GM21576 (cell line): ENCODE measurements around the gene PVR.
"Not testable (repeated sequence)": the region's sequence is repeated elsewhere in the genome, so short reads cannot be mapped to it uniquely, and the experiment has no call there.

ENCODE experiments used
- ATAC-seq: cut with Tn5 transposase; IDR thresholded peaks from one replicate; pipeline ENCODE4 v1.9.1; 2021; ENCODE audit warnings: mild to moderate bottlenecking, moderate library complexity; ENCODE audit not compliant: unreplicated experiment

Gene PVR, protein sequence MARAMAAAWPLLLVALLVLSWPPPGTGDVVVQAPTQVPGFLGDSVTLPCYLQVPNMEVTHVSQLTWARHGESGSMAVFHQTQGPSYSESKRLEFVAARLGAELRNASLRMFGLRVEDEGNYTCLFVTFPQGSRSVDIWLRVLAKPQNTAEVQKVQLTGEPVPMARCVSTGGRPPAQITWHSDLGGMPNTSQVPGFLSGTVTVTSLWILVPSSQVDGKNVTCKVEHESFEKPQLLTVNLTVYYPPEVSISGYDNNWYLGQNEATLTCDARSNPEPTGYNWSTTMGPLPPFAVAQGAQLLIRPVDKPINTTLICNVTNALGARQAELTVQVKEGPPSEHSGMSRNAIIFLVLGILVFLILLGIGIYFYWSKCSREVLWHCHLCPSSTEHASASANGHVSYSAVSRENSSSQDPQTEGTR

DNA sequence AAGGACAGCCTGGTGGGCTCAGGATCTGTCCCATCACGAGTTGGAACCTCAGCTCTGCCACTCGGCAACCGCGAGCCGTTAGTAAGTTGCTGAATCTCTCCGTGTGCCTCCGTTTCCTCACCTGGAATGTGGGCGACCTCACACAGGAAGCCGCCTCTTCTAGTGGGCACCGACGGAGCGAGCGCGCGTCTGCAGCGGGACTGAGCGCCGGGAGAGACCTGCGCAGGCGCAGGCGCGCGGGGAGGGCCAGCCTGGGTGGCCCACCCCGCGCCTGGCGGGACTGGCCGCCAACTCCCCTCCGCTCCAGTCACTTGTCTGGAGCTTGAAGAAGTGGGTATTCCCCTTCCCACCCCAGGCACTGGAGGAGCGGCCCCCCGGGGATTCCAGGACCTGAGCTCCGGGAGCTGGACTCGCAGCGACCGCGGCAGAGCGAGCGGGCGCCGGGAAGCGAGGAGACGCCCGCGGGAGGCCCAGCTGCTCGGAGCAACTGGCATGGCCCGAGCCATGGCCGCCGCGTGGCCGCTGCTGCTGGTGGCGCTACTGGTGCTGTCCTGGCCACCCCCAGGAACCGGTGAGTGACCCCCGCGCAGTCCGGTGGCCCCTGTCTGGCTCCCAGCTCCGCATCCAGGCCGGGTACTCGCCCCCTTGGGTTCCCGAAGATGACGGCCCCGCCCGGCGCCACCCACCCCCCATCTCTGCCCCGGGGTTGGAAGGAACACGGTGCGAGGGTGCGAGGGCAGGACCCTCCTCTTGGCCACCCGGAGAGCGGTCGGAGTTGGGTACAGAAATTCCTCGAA, at the start of gene PVR:
Gene PVR, plus strand, starts transcription at position 306 of the 797 bp plus-strand sequence. Its CDS starts 187 bp downstream, at position 493.
- no peak for ATAC-seq

DNA sequence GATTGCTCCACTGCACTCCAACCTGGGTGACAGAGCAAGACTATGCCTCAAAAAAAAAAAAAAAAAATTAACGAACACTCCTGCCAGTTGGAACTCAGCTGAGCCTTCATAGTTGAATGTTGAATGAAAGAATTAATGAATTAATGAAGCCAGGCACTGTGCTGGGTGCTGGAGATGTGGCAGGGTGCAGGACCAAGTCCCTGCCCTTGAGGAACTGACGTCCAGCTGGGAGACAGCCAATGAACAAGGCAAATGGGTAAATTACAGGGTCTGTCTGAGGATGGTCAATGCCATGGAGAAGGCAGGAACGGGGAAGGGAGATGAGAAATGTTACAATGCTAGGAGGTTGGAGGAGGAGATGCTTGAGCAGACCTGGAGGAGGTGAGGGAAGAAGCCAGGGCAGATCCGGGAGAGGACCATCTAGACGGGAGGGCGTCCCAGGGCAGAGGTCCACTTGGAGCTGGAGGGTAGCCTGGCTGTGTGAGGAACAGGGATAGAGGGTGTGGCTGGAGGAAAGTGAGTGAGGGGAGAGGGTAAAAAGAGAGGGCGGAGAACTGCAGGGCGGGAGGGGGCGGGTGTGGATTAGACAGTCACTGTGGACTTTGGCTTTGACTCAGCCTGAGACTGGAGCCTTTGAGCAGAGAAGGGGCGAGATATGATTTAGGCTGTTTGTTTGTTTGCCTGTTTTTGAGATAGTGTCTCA, 47.1 kb upstream of the PVR start:
- ATAC-seq, result no peak

DNA sequence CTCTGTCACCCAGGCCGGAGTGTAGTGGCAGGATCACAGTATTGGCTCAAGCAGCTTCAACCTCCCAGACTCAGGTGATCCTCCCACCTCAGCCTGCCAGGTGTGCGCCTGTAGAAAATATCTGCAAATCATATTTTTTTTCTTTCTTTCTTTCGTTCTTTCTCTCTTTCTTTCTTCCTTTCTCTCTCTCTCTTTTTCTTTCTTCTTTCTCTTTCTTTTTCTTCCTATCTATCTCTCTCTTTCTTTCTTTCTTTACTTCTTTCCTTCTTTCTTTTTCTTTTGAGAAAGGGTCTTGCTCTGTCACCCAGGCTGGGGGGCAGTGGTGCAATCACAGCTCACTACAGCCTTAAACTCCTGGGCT, 46.6 kb upstream of the PVR start:
- no peak for ATAC-seq

DNA sequence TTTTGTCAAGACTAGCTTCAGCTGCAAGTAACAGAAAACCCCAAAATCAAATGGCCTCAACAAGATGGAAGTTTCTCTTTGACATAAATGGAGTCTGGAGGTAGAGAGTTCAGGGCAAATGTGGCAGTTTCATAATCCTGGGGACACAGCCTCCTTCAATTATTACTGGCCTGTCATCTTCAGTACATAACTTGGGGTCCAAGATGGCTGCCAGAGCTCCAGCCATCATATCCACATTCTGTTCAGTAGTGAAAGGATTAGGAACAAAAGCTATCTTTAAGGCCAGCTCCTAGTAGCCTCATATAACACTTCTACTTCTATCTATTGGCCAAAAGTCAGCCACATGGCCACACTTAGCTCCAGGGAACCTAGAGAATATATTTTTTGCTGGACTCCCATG, 45.4 kb upstream of the PVR start:
- no peak for ATAC-seq

DNA sequence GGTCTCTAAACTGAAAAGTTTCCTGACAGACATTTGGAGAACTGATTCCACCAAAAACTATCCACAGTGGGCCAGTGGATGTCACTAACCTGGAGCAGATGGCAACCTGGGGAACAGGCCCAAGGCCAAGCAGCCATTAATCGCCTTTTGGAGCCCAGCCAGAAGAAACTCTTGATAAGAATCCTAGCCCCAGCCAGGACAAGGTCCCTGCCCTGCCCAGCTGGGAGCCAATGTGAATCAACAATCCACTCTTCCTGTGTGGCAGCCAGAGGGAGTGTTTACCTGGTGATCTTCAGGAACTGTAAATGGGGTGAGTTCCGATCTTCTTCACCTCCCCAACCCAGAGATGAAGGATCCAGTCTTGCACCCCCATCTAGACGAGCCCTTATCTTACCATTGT, 44.8 kb upstream of the PVR start:
- no peak for ATAC-seq

DNA sequence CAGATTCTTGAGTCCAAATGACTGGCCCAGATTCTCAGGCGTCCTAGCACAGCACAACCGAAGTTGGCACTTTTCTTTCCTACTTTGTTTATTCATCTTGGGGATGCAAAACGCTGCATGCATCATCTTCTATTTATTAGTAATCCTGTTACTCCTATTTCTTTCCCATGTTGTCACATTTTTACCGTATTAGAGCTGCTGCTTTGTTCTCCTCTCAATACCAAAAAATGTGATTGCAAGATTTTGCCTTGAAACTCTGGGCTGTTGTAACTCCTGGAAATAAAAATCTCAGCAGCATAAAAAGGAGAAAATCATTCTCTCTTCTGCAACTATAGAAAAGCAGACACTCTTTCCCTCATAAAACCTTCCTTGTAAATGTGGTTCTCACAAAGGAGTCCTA, 43.2 kb upstream of the PVR start:
- ATAC-seq, result no peak

DNA sequence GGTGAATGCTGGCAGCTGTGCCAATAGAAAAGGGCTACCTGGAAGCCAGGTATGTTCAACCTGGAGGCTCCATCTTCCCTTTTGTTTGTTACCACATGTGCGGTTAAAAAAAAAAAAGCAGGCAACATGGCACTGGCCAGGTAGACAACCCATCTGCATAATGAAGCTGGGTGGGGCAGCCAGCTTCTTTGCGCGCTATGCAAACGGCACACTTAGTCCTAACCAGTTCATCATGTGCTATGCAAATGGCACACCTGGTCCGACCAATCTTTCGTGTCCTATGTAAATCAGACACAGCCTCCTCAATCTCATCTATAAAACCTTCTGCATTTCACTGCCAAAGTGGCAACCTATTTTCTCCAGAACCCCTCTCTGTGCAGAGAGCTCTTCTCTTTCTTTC, 41.6 kb upstream of the PVR start:
- ATAC-seq, result no peak

DNA sequence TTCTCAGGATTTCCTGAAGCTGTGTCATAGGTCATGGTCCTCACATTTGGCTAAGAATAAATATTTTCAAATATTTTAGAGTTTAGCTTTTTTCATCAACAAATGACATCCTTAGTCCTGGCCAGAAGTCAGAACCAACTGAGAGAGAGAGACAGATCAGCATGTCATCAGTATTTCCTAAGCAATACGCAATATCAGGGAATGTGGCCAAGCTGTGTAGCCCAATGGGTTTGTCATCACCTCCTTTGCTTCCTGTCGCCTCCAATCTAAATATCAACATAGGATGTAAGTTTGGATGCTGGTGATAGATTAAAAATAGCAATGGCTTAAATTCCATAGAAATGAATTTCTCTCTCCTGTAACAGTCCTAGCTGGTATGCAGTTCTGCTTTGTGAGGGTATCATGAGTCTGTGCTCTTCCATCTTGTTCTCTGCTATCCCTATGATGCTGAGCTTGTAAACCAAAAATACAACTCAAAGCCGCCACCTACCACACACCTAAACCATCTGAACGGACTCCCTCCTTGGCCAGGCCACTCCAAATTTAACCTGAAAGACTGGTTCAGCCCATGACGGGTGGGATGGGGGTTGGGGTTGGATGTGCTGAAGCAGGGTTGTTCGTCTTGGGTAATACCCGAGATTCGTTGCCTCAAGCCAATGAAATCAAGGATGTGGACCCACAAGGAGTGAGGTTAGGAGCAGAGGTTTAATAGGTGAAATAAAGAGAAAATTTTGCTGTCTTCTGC, 40.3 kb upstream of the PVR start:
- no peak for ATAC-seq

DNA sequence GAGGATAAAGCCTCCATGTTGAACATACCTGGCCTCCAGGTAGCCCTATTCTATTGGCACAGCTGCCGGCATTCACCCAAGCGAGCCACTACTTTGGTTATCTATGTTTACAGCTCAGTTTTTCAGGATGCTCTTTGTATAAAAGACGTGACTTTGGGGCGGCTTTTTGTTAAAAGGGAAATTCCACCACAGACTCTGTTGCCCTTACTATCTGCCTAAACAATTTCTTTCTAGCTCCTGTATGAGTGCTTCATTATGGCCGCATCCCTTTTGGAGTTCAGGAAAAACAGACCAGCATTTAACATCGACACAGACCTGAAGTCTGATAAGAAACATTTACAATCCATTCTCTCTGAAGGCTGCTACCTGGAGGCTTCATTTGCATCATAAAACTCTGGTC, 39.5 kb upstream of the PVR start:
- ATAC-seq, result no peak

DNA sequence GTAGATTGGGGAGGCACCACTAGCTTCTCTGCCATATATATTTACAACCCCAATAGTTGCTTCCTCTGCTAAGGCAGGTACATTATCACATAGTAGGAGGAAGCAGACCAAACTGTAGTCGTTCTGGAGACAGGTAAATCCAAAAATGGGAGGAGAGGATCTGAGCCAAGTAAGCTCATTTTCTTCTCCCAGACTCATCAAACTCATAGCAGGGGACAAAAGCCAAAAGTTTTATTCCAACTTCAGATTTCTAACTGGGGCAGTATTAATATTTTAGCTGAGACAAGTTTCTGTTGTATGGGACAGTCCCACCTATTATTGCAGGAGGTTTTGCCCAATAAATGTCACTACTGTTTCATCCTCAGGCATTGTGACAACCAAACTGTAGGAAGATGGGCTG, 38.2 kb upstream of the PVR start:
- no peak for ATAC-seq

DNA sequence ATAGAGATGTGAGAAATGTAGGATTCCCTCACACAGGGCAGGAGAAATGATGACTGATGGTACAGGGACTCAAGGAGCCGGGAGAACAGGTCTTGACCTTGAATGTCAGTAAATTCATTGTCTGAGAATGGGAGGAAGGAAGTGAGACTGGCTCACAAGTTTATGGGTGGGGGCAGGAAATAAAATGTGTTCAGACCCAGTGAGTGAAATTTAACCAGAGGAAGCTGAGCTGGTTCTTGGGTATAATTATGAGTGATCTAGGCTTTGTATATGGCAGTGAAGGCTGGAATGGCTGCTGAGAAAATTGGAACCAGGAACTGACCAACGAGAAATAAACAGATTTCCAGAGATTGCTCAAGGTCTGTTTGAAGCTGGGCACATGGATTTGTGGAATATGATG, 36.7 kb upstream of the PVR start:
- no peak for ATAC-seq

DNA sequence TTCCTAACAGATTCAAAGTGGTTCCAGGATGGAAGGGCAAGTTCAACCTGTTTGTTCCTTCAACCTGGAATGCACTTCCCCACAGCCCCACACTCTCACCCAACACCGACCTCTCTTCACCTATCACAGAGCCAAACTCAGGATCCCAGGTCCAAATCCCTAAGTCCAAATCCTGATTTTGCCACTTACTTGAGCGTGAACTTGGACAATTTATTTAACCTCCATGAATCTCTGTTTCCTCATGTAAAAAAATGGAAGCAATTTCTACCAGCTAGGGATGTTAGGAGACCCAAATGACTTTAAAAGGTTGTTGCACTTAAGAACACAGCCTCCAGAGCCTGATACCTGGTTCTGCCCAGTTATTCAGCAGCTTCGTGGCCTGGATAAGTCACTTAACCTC, 35.8 kb upstream of the PVR start:
- no peak for ATAC-seq

DNA sequence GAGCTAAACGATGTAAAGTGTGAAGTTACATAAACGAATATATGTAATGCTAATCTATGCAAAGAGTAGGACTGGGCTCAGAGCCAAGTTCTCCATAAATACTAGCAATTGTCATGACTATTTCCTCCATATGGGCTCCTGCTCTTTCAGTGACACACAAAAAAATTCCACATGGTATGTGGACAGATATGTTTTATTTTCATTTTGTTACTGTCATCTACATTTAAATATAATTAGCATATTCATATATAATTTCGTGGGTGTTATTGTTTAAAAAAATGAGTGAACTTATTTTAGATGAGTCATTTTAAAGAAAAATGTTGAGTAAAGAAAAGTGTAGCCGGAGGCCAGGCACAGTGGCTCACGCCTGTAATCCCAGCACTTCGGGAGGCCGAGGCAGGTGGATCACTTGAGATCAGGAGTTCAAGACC, 35.3 kb upstream of the PVR start:
- no peak for ATAC-seq

DNA sequence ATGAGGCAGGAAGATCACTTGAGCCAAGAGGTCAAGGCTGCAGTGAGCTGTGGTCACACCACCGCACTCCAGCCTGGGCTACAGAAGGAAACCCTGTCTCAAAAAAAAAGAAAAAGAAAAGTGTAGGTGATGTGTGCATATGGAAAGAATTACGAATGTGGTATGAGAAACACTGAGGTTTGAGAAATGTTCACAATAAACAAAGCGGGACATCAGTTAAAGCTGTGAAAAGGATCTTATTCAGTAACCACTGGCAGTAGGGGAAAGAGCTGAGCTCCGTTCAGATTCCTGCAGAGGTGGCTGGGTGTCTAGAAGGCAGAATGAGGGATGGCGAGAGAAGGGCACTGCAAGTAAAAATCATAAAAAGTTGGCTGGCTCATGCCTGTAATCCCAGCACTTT, 34.5 kb upstream of the PVR start:
- no peak for ATAC-seq

DNA sequence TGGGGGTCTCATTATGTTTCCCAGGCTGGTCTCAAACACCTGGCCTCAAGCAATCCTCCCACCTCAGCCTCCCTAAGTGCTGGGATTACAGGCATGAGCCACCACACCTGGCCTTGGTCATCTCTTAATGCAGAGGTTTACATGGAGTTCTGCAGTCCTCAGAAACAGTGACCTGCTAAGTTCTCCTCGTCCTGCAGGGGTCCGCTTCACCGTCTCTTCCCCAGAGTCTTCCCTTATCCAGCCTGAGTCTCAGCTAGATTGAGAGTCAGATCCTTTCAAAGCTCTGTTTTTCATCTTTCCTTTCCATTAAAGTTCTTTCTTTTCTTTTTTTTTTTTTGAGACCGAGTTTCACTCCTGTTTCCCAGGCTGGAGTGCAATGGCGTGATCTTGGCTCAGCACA, 33.2 kb upstream of the PVR start:
- not testable (repeated sequence) for ATAC-seq

DNA sequence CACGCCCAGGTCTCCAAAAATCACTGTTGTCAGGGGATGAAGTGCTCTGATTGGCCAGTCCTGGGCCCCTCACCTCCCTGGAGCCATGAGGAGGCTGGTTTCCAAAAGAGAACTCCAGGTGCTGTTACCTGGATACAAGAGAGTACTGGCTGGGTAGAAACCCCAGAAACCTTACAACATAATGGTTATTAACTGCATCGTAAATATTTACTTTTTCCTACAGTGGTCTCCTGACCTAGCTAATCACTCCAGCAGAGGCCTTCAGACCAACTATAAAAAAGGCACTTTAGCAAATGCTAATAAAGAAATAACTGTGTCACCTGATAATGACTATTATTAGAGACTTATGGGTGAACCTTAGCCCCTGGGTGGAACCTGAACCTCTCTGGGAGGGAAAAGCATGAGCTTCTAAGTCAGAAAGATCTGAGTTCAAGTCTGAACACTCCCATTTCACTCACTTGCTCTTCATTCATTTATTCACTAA, 31.9 kb upstream of the PVR start:
- ATAC-seq, result no peak

DNA sequence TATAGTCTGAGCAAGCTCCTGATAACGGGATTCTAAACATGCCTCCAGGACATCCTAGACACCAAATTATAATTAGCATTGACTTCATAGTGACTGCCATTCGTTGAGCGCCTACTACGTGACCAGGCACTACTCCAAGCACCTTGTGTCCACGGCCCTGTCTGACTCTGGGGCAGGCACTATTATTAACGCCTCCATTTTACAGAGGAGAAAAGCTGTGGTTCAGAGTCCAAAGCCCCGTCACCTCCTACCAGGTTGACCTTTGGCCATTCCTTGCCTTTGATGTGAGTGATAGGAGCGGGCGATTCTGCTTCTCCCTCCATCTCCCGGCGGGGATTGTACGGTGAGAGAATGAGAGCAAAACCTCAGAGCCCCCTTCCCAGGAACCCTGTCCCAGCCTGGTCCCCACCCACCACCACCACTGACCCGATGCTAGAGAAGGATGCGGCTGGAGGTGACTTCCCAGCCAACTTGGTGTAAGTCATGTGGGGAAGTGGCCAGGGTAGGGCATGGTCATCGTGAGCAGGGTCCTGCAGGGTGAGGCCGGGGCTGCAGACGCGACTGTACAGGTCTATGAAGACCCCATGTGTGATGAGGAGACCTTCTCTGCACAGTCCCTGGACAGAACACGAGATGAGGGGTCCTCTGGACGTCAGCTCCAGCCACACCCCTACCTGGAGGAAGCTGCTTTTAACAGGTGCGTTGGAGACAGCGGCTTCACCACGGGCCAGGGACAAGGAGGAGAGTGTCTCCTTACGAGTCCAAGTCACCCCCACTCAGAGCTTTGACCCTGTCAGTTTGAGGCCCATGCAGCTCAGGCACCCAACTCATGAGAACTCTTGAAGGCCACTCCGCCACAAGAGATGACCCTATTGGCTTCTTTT, 30.2 kb upstream of the PVR start, which contains the start of gene IGSF23:
Gene IGSF23, plus strand, starts transcription at position 269 of the 884 bp plus-strand sequence. Its CDS starts 83 bp downstream, at position 352.
- no peak for ATAC-seq

DNA sequence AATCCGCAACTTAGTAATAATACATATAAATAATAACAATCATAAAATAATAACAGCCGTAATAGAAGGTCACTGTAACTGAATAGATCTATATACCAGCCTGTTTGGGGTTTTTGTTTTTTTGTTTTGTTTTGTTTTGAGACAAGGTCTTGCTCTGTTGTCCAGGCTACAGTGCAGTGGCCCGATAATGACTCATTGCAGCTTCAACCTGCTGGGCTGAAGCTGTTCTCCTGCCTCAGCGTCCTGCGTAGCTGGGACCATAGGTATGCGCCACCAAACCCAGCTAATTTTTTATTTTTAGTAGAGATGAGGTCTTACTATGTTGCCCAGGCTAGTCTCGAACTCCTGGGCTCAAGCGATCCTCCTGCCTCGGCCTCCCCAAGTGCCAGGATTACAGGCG, 29.4 kb upstream of the PVR start:
- ATAC-seq, result no peak

DNA sequence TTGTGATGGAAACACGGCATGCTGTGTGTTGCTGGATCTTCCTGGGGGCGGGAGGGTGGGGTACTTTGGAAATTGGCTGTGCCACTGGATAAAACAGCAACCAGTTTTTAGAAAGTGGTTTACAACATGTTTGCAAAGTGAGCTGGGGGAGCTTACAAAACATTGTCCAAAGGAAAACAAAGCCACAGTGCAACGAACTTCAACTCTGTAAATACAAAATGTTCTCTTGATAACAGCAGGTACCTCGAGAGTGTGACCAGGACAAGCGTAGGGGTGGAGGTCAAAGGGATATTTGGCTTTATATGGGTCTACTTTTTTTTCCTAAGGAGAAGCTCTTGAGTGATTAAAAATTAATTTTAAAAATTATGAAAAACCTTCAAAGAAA, 27.9 kb upstream of the PVR start:
- ATAC-seq, result no peak
